Prostate gland (tissue), 2 donors: ENCODE results near the gene ADGRL2. TPM values are rescaled to one million over a fixed set of nuclear protein-coding genes. Genes with fewer than 3 reads are reported as not detected.

Source experiments
- DNase-seq: peaks from one replicate; pipeline ENCODE4 v3.0.0-alpha.2; 2019; ENCODE audit warnings: low spot score
- H3K27ac ChIP-seq, 2 donors: fragments of 200-600 bp; sonication (generic); 2 replicates each; pipeline ENCODE4 v1.5.1; 2017 to 2019
- H3K27me3 ChIP-seq: fragments of 200-600 bp; sonication (generic); replicated peaks from 2 replicates; pipeline ENCODE4 v1.5.1; 2019; ENCODE audit not compliant: insufficient read depth
- H3K36me3 ChIP-seq, 2 donors: fragments of 200-600 bp; sonication (generic); 1 replicate in 1 of 2; 2 replicates in 1 of 2; pipeline versions ENCODE4 v1.5.1 to v1.8.1; 2017 to 2019
- H3K4me1 ChIP-seq: fragments of 200-600 bp; sonication (generic); replicated peaks from 2 replicates; pipeline ENCODE4 v1.5.1; 2019
- H3K4me3 ChIP-seq, 2 donors: fragments of 200-600 bp; sonication (generic); 2 replicates each; pipeline ENCODE4 v1.5.1; 2017 to 2019
- H3K9me3 ChIP-seq: fragments of 200-600 bp; sonication (generic); 2 replicates; pipeline ENCODE4 v1.5.1; 2017
- POLR2A ChIP-seq: fragments of 450-650 bp; IDR thresholded peaks from one replicate; pipeline ENCODE4 v1.6.1; 2016; ENCODE audit warnings: antibody characterized with exemption, mild to moderate bottlenecking
- POLR2AphosphoS5 ChIP-seq: sonication (generic); formaldehyde crosslinking; IDR thresholded peaks from one replicate; pipeline ENCODE4 v1.6.1; 2017; ENCODE audit warnings: antibody characterized with exemption
- WGBS: methylation state at CpG from one replicate; pipeline ENCODE4 v1.1.5; 2018; 5-methylcytosine and 5-hydroxymethylcytosine counted together
- intact Hi-C: fragments of 100-400 bp; cut with DNase I; formaldehyde crosslinking; loops from one replicate; pipeline ENCODE4 v1.14.2; 2022
- total RNA-seq, 2 donors: library from RNA; depleted of rRNA; stranded (reverse); fragments of >200 nt; gene quantifications; one replicate each; pipeline ENCODE4 v1.1.0, GENCODE V29; 2016
- TF ChIP-seq, protein P1 (sequence below), 4 experiments: fragments of 200-600 bp in 2 of 4; fragments of 450-650 bp in 2 of 4; sonication (generic) in 2 of 4; IDR thresholded peaks; 1 replicate in 3 of 4; 2 replicates in 1 of 4; pipeline ENCODE4 v1.5.1; 2016 to 2019; ENCODE audit warnings: antibody characterized with exemption in 4 of 4, mild to moderate bottlenecking in 2 of 4, moderate library complexity in 2 of 4

The ADGRL2 gene
- total RNA-seq, 2 donors from 2014 or later: 34.0 to 54.0 TPM

DNA sequence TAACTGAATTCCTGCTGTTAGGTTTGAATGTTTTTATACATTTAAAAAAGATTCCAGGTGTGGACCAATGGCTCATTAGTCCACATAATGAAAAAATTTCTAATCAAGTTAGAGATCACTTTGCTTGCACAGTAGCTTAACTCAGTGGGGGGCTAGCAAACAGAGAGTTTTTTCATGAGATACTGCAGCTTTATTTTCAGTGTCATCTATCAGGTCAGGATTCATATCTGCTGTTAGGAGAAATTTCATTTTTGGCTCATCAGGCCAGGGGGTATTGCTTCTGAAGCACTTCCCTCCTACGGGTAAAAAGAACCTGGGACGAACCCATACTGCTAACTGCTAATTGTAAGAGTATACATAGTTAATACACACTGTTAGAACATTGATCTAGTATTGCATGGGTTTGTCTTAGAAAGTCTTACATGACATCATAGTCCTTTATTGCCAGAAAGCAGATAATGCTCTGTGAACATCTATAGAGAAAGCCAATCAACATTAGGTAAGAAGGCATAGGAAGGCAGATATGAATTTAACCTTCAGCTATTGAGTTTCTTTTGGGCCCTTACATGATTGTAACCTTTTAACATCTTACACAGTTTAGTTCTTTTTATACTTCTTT, 38.0 kb downstream of the ADGRL2 start:
- H3K4me3 ChIP-seq: no peak overlapping the region
- TF ChIP-seq POLR2AphosphoS5: no peak
- TF ChIP-seq, protein P1, sequence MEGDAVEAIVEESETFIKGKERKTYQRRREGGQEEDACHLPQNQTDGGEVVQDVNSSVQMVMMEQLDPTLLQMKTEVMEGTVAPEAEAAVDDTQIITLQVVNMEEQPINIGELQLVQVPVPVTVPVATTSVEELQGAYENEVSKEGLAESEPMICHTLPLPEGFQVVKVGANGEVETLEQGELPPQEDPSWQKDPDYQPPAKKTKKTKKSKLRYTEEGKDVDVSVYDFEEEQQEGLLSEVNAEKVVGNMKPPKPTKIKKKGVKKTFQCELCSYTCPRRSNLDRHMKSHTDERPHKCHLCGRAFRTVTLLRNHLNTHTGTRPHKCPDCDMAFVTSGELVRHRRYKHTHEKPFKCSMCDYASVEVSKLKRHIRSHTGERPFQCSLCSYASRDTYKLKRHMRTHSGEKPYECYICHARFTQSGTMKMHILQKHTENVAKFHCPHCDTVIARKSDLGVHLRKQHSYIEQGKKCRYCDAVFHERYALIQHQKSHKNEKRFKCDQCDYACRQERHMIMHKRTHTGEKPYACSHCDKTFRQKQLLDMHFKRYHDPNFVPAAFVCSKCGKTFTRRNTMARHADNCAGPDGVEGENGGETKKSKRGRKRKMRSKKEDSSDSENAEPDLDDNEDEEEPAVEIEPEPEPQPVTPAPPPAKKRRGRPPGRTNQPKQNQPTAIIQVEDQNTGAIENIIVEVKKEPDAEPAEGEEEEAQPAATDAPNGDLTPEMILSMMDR (IDR thresholded peaks at IDR 0.05): no peak
- TF ChIP-seq POLR2A: no peak
- intact Hi-C loops: no loop called here
- no peak overlapping the region for H3K27ac ChIP-seq
- H3K36me3 ChIP-seq: no peaks in the 10 kb centered on the region
- peaks cover 2% of the 10 kb centered on the region for H3K4me1 ChIP-seq
- no peaks in the 10 kb centered on the region for H3K9me3 ChIP-seq
- DNase-seq: no peak
- 82% methylated on average over 2 of the region's 2 CpGs for WGBS
- H3K27me3 ChIP-seq: no peaks in the 10 kb centered on the region

DNA sequence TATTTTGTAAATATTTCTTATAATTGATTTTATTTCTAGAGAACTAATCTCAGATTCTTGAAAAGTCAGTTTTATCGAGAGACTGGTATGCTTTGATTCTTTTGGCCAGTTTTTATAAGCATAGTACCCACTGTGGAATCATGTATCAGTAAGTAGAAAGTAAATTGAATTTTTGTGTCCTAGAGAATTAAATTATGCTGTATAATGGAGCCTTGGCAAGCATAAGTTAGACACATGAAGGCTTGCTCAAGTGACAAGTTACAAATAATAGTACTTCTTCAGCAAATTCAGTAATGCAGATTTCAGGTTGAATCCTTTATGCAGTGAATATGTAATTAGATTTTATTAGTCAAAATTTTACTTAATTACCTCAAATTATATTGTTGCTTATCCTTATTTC, 40.1 kb downstream of the ADGRL2 start:
- DNase-seq: no peak
- 51% methylated on average over 1 of the region's 1 CpG for WGBS
- no peak overlapping the region for H3K4me3 ChIP-seq
- no peak overlapping the region for H3K27ac ChIP-seq
- no peaks in the 10 kb centered on the region for H3K4me1 ChIP-seq
- H3K36me3 ChIP-seq: no peaks in the 10 kb centered on the region
- TF ChIP-seq, protein P1 (IDR thresholded peaks at IDR 0.05): no peak
- TF ChIP-seq POLR2AphosphoS5 (no peak), POLR2A (no peak)
- H3K9me3 ChIP-seq: no peaks in the 10 kb centered on the region
- H3K27me3 ChIP-seq: no peaks in the 10 kb centered on the region
- intact Hi-C loops: no loop called here

DNA sequence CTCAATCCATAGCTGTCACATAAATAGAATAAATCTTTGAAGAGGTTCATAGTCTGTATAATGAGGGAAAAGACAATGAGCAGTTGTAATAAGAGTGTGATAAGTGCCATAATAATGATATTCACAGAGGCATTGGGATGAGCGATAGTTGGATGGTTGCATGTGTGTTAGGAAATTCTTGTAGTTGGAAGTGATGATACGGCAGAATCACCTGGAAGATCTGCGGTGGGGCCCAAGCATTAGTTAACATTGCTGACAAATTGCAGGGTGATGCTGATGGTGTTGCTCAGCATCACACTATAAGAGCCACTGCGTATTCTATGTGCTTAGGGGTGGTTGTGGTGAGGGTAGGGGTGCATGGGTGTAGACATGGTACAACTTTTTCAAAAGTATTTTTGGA, 41.1 kb downstream of the ADGRL2 start:
- Histone ChIP-seq H3K36me3 (no peaks in the 10 kb centered on the region), H3K9me3 (no peaks in the 10 kb centered on the region), H3K27ac (no peak overlapping the region), H3K4me3 (no peak overlapping the region), H3K4me1 (no peaks in the 10 kb centered on the region), H3K27me3 (no peaks in the 10 kb centered on the region)
- intact Hi-C loops: no loop called here
- DNase-seq: no peak
- 72% methylated on average over 4 of the region's 4 CpGs for WGBS
- no peak for TF ChIP-seq POLR2A
- no peak for TF ChIP-seq POLR2AphosphoS5
- TF ChIP-seq, protein P1 (IDR thresholded peaks at IDR 0.05): no peak

DNA sequence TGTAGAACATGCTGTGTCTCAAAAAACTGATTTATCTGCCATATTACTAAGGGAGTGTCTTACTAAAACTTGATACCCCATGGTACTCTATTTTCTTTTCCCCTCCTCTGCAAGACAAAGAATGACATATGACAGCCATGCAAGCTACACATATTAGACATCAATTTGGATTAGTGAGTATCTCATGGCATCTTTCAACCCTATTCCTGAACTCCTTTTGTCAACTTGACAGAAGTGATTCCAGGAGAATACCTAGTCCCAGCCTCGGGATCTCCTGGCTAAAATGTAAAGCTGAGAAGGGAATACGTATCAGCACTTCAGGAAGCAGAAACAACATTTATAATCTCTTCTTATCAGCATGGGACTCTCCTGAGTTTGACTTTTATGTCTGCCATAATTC, 43.7 kb downstream of the ADGRL2 start:
- H3K9me3 ChIP-seq: no peaks in the 10 kb centered on the region
- 83% methylated on average over 2 of the region's 2 CpGs for WGBS
- TF ChIP-seq POLR2A (no peak), POLR2AphosphoS5 (no peak)
- TF ChIP-seq, protein P1 (IDR thresholded peaks at IDR 0.05): no peak

DNA sequence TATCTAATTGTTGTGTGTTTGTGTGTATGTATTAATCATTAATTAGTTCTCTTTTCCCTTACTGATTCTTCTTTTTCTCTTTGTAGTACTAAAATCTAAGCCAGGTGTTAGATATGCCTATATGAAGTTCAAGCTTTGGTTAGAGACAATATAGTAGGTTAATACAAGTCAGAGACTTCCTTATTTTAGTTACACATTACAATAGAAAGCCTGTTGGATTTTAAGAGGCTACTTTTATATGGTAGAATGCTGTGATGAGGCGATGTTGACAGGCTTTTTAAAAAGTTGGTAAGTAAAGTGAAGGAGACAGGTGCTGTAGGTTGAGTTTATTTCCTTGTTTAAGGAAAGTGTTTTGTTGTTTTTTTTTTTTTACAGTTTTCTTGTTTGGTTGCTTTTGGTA, 45.9 kb downstream of the ADGRL2 start:
- H3K4me3 ChIP-seq: no peak overlapping the region
- H3K4me1 ChIP-seq: no peaks in the 10 kb centered on the region
- no peaks in the 10 kb centered on the region for H3K9me3 ChIP-seq
- no peak overlapping the region for H3K27ac ChIP-seq
- TF ChIP-seq POLR2A: no peak
- no peak for TF ChIP-seq POLR2AphosphoS5
- TF ChIP-seq, protein P1 (IDR thresholded peaks at IDR 0.05): no peak
- intact Hi-C loops: no loop called here
- WGBS: 65% methylated on average over 1 of the region's 1 CpG
- no peaks in the 10 kb centered on the region for H3K27me3 ChIP-seq
- no peaks in the 10 kb centered on the region for H3K36me3 ChIP-seq
- DNase-seq: no peak

More for the DNA sequence above, 43.7 kb downstream of the ADGRL2 start:
- Histone ChIP-seq H3K27me3 (no peaks in the 10 kb centered on the region), H3K27ac (no peak overlapping the region), H3K4me3 (no peak overlapping the region), H3K4me1 (no peaks in the 10 kb centered on the region), H3K36me3 (no peaks in the 10 kb centered on the region)
- no peak for DNase-seq
- intact Hi-C loops: no loop called here
